ENCODE measurements around the gene RETREG1.
"Not testable (repeated sequence)": the region's sequence is repeated elsewhere in the genome, so short reads cannot be mapped to it uniquely, and the experiment has no call there.

RETREG1 gene

GRCh38 chr5:16615741-16616535 is 859 bp downstream of the RETREG1 start:
- no peak for DNase-seq

- DNase-seq: no peak
Measured at GRCh38 chr5:16612007-16612406, 4.8 kb downstream of the RETREG1 start.

GRCh38 chr5:16610896-16611295 is 5.9 kb downstream of the RETREG1 start:
- not testable (repeated sequence) for DNase-seq

- no peak for DNase-seq
Measured at GRCh38 chr5:16609412-16609811, 7.4 kb downstream of the RETREG1 start.

- DNase-seq: no peak
Measured at GRCh38 chr5:16606628-16607027, 10.2 kb downstream of the RETREG1 start.

- no peak for DNase-seq
Measured at GRCh38 chr5:16603701-16604100, 13.1 kb downstream of the RETREG1 start.

- no peak for DNase-seq
Measured at GRCh38 chr5:16603295-16603694, 13.5 kb downstream of the RETREG1 start.

GRCh38 chr5:16602182-16602581 is 14.6 kb downstream of the RETREG1 start:
- no peak for DNase-seq

- DNase-seq: no peak
Measured at GRCh38 chr5:16600946-16601345, 15.9 kb downstream of the RETREG1 start.

GRCh38 chr5:16600397-16600796 is 16.4 kb downstream of the RETREG1 start:
- no peak for DNase-seq

GRCh38 chr5:16597946-16598694 is 18.7 kb downstream of the RETREG1 start:
- no peak for DNase-seq

- DNase-seq: no peak
Measured at GRCh38 chr5:16596581-16596940, 20.2 kb downstream of the RETREG1 start.

GRCh38 chr5:16595881-16596580 is 20.8 kb downstream of the RETREG1 start:
- DNase-seq: no peak

GRCh38 chr5:16593628-16594027 is 23.2 kb downstream of the RETREG1 start:
- DNase-seq: no peak

GRCh38 chr5:16593013-16593412 is 23.8 kb downstream of the RETREG1 start:
- DNase-seq: no peak

- DNase-seq: no peak
Measured at GRCh38 chr5:16592255-16592654, 24.5 kb downstream of the RETREG1 start.

GRCh38 chr5:16590685-16591084 is 26.1 kb downstream of the RETREG1 start:
- DNase-seq: no peak

- no peak for DNase-seq
Measured at GRCh38 chr5:16589658-16590057, 27.1 kb downstream of the RETREG1 start.

- DNase-seq: no peak
Measured at GRCh38 chr5:16588434-16589214, 28.2 kb downstream of the RETREG1 start.

GRCh38 chr5:16586556-16586955 is 30.2 kb downstream of the RETREG1 start:
- no peak for DNase-seq

- DNase-seq: no peak
Measured at GRCh38 chr5:16585041-16585667, 31.6 kb downstream of the RETREG1 start.

- DNase-seq: no peak
Measured at GRCh38 chr5:16582081-16582480, 34.7 kb downstream of the RETREG1 start.
